Measurements from ENCODE around the gene ZIC4. TPM values are rescaled to one million over a fixed set of nuclear protein-coding genes. Genes with fewer than 3 reads are reported as not detected.

The ZIC4 gene
- total and polyA plus RNA-seq, 2 of the 4 experiments (the other 2 are of a cell fraction) = not detected

GRCh38 chr3:147421184-147421912 is 15.0 kb upstream of the ZIC4 start:
- peaks cover 20% of the 10 kb centered on the region for H3K9me3 ChIP-seq (ENCODE audit: control insufficient read depth, insufficient read depth, low read length)
- no peaks in the 10 kb centered on the region for H3K79me1 ChIP-seq (ENCODE audit: low read depth in 1 of 2, low read length in 2 of 2)
- no peak overlapping the region for H3K56ac ChIP-seq (ENCODE audit: extremely low read depth, insufficient read depth, low read length)
- no TSS peak for BruUV-seq (replicated peaks)
- H3K14ac ChIP-seq (replicated peaks; ENCODE audit: low read depth, low read length) = no peak overlapping the region
- H3K9me1 ChIP-seq (ENCODE audit: insufficient read depth, low read length) = no peaks in the 10 kb centered on the region
- ChIA-PET CTCF (no interaction called here), POLR2A (ENCODE audit: unreplicated experiment) (no interaction called here)
- H3K27ac ChIP-seq (ENCODE audit: insufficient read depth, low read length) = no peak overlapping the region
- no peak overlapping the region for H4K91ac ChIP-seq (ENCODE audit: insufficient read depth, low read depth, low read length)
- H2BK15ac ChIP-seq (ENCODE audit: low read depth, low read length) = no peak overlapping the region
- dilution Hi-C loops (cut with HindIII; ENCODE audit: low sequenced_read_pairs, unreplicated experiment) (no loop called here), intact Hi-C loops (cut with micrococcal nuclease) (no loop called here), in situ Hi-C loops (cut with MboI; ENCODE audit: low sequenced_read_pairs) (no loop called here)
- no peak overlapping the region for H4K8ac ChIP-seq (ENCODE audit: low read depth in 2 of 2, low read length in 2 of 2)
- no peak overlapping the region for H3K9ac ChIP-seq (ENCODE audit: low read depth, low read length)
- no peak overlapping the region for H3K18ac ChIP-seq (ENCODE audit: low read depth, low read length)
- WGBS, 2 experiments (ENCODE audit: extremely low coverage in 2 of 2, insufficient read length in 1 of 2) = 9% methylated on average over 18 of the region's 53 CpGs; no CpG with 5 or more reads in 1 of the 2 experiments
- H2AFZ ChIP-seq (replicated peaks; ENCODE audit: low read length, poor library complexity) = no peak overlapping the region
- H2BK120ac ChIP-seq (ENCODE audit: low read depth, low read length) = no peak overlapping the region
- no peak for DNase-seq
- no peak overlapping the region for H4K5ac ChIP-seq (ENCODE audit: low read depth, low read length)
- H3K4me1 ChIP-seq (ENCODE audit: control insufficient read depth, insufficient read depth, low read length) = no peaks in the 10 kb centered on the region
- no peak for ATAC-seq (ENCODE audit: low read depth)
- H3K23ac ChIP-seq (ENCODE audit: low read depth, low read length) = no peak overlapping the region
- H2BK5ac ChIP-seq (ENCODE audit: low read depth, low read length, poor library complexity, severe bottlenecking) = no peak overlapping the region
- no peaks in the 10 kb centered on the region for H4K20me1 ChIP-seq (ENCODE audit: insufficient read depth, low read length)
- H3K4me2 ChIP-seq (ENCODE audit: low read depth, low read length) = no peak overlapping the region
- H2AK9ac ChIP-seq (replicated peaks; ENCODE audit: low read depth, low read length, poor library complexity) = no peak overlapping the region
- H3K27me3 ChIP-seq (ENCODE audit: control insufficient read depth, insufficient read depth, low read length) = peaks cover 78% of the 10 kb centered on the region
- no peak overlapping the region for H3K4me3 ChIP-seq (ENCODE audit: insufficient read depth, low read depth, low read length)
- TF ChIP-seq CEBPB (IDR thresholded peaks at IDR 0.05; ENCODE audit: low read depth, low read length) = no peak
- TF ChIP-seq NFE2L2 (IDR thresholded peaks at IDR 0.05; ENCODE audit: low read depth, low read length) = no peak
- TF ChIP-seq, protein P1, sequence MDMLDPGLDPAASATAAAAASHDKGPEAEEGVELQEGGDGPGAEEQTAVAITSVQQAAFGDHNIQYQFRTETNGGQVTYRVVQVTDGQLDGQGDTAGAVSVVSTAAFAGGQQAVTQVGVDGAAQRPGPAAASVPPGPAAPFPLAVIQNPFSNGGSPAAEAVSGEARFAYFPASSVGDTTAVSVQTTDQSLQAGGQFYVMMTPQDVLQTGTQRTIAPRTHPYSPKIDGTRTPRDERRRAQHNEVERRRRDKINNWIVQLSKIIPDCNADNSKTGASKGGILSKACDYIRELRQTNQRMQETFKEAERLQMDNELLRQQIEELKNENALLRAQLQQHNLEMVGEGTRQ (IDR thresholded peaks at IDR 0.05; ENCODE audit: low read depth, low read length) = no peak
- no peak overlapping the region for H2AK5ac ChIP-seq (ENCODE audit: low read depth, low read length)
- no peak overlapping the region for H3K4ac ChIP-seq (ENCODE audit: low read depth, low read length)
- H3K36me3 ChIP-seq (ENCODE audit: control insufficient read depth, insufficient read depth, low read length) = no peaks in the 10 kb centered on the region
- H2BK20ac ChIP-seq (ENCODE audit: low read depth, low read length) = no peak overlapping the region
